Measurements from ENCODE around the gene MLLT1.

MLLT1 gene

GRCh38 chr19:6235031-6235951 is 44.5 kb downstream of the MLLT1 start:
- no peak for DNase-seq (ENCODE audit: low read depth in 4 of 4, low spot score in 1 of 4)

GRCh38 chr19:6234527-6234926 is 45.2 kb downstream of the MLLT1 start:
- no peak for DNase-seq (ENCODE audit: low read depth in 4 of 4, low spot score in 1 of 4)

- DNase-seq (ENCODE audit: low read depth in 4 of 4, low spot score in 1 of 4) = no peak
Observed at GRCh38 chr19:6233827-6234511, 45.8 kb downstream of the MLLT1 start.

GRCh38 chr19:6233056-6233826 is 46.5 kb downstream of the MLLT1 start:
- no peak for DNase-seq (ENCODE audit: low read depth in 4 of 4, low spot score in 1 of 4)

GRCh38 chr19:6232601-6233055 is 47.1 kb downstream of the MLLT1 start:
- no peak for DNase-seq (ENCODE audit: low read depth in 4 of 4, low spot score in 1 of 4)

GRCh38 chr19:6230991-6231448 is 48.8 kb downstream of the MLLT1 start:
- no peak for DNase-seq (ENCODE audit: low read depth in 4 of 4, low spot score in 1 of 4)

GRCh38 chr19:6229951-6230712 is 49.6 kb downstream of the MLLT1 start:
- DNase-seq (ENCODE audit: low read depth in 4 of 4, low spot score in 1 of 4) = no peak

GRCh38 chr19:6229216-6229913 is 50.4 kb downstream of the MLLT1 start:
- no peak for DNase-seq (ENCODE audit: low read depth in 4 of 4, low spot score in 1 of 4)

GRCh38 chr19:6228551-6229215 is 51.1 kb downstream of the MLLT1 start:
- DNase-seq (ENCODE audit: low read depth in 4 of 4, low spot score in 1 of 4) = no peak

GRCh38 chr19:6227936-6228325 is 51.8 kb downstream of the MLLT1 start:
- DNase-seq (ENCODE audit: low read depth in 4 of 4, low spot score in 1 of 4) = no peak

- no peak for DNase-seq (ENCODE audit: low read depth in 4 of 4, low spot score in 1 of 4)
Observed at GRCh38 chr19:6227156-6227935, 52.4 kb downstream of the MLLT1 start.

GRCh38 chr19:6226444-6227155 is 53.2 kb downstream of the MLLT1 start:
- DNase-seq (ENCODE audit: low read depth in 4 of 4, low spot score in 1 of 4) = no peak

GRCh38 chr19:6226012-6226411 is 53.8 kb downstream of the MLLT1 start:
- no peak for DNase-seq (ENCODE audit: low read depth in 4 of 4, low spot score in 1 of 4)

- no peak for DNase-seq (ENCODE audit: low read depth in 4 of 4, low spot score in 1 of 4)
Observed at GRCh38 chr19:6225232-6225865, 54.4 kb downstream of the MLLT1 start.

GRCh38 chr19:6224308-6224675 is 55.5 kb downstream of the MLLT1 start:
- no peak for DNase-seq (ENCODE audit: low read depth in 4 of 4, low spot score in 1 of 4)

GRCh38 chr19:6223461-6224307 is 56.1 kb downstream of the MLLT1 start:
- DNase-seq (ENCODE audit: low read depth in 4 of 4, low spot score in 1 of 4) = no peak

- no peak for DNase-seq (ENCODE audit: low read depth in 4 of 4, low spot score in 1 of 4)
Observed at GRCh38 chr19:6222884-6223283, 56.9 kb downstream of the MLLT1 start.
